HG03135 (cell line): Measurements from ENCODE around the gene PROC.

Experiments
- ATAC-seq: cut with Tn5 transposase; IDR thresholded peaks from one replicate; pipeline ENCODE4 v1.9.1; 2021; ENCODE audit warnings: mild to moderate bottlenecking, moderate library complexity; ENCODE audit not compliant: unreplicated experiment

The PROC gene

DNA sequence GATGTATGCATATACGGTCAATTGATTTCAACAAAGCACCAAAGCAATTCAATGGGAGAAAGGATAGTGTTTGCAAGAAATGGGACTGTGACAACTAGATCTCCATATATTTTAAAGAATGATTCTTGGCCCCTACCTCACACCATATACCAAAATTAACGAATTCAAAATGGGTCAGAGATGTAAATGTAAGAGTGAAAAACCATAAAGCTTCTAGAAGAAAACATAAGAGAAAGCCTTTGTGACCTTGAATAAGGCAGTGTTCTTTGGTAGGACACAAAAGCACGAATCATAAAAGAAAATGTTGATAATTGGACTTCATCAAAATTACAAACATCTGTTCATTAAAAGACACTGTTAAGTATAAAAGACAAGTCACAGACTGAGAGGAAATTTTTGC is 5.0 kb upstream of the PROC start:
- no peak for ATAC-seq

DNA sequence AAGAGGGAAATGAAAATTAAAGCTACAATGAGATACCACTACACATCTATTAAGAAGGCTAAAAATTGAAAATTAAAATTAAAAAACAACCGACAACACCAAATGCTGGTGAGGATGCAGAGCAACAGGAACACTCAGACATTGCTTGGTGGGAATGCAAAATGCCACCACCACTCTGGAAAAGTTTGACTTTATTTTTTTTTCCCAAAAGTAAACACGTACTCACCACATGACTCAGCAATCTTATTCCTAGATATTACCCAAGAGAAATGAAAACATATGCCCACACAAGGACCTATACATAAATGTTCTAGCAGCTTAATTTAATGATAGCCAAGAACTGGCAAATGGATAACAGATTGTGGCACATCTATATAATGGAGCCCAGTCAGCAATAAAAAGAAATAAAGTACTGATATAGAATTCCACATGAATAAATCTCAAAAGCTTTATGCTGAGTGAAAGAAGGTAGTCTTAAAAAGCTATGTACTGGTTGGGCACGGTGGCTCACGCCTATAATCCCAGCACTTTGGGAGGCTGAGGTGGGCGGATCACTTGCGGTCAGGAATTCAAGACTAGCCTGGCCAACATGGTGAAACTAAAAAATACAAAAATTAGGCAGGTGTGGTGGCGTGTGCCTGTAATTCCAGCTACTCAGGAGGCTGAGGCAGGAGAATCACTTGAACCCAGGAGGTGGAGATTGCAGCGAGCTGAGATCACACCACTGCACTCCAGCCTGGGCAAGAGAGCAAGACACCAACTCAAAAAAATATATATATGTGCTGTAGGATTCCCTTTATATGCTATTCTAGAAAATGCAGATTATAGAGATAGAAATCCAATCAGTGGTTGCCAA is 4.2 kb upstream of the PROC start:
- no peak for ATAC-seq

DNA sequence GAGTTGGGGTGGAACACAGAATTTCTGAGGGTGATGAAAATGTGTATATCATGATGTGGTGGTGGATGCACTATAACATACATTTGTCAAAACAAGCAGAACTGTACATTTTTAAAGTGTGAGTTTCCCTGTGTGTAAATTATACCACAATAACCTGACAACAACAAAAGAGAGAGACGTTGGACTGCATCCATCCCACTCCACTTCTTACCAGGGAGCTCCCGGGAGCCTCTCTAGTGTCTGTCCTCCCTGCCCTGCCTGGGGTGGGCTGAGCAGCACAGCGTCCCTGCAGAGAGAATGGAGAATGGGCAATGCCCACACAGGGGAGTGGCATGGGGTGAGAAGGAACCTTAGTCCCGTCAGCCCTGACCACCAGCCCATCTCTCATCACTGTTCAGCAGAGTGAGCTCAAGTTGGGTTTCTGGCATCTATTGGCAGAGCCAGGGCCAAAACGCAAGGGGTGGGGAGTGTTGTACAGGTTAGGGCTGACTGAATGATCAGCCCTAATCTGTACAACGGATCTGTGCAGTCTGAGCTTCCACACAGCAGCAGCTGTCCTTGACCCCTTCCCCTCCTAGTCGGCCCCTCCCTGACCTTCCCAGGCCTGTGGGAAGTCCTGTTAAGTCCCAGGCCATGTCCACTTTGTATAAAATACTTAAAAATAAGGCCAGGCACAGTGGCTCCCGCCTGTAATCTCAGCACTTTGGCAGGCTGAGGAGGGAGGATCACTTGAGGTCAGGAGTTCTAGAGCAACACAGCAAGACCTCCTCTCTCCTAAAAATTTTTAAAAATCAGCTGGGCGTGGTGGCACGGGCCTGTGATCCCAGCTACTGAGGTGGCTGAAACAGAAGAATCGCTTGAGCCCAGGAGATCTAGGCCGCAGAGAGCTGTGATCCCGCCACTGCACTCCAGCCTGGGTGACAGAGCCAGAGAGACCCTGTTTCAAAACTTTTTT is 3.3 kb upstream of the PROC start:
- no peak for ATAC-seq

DNA sequence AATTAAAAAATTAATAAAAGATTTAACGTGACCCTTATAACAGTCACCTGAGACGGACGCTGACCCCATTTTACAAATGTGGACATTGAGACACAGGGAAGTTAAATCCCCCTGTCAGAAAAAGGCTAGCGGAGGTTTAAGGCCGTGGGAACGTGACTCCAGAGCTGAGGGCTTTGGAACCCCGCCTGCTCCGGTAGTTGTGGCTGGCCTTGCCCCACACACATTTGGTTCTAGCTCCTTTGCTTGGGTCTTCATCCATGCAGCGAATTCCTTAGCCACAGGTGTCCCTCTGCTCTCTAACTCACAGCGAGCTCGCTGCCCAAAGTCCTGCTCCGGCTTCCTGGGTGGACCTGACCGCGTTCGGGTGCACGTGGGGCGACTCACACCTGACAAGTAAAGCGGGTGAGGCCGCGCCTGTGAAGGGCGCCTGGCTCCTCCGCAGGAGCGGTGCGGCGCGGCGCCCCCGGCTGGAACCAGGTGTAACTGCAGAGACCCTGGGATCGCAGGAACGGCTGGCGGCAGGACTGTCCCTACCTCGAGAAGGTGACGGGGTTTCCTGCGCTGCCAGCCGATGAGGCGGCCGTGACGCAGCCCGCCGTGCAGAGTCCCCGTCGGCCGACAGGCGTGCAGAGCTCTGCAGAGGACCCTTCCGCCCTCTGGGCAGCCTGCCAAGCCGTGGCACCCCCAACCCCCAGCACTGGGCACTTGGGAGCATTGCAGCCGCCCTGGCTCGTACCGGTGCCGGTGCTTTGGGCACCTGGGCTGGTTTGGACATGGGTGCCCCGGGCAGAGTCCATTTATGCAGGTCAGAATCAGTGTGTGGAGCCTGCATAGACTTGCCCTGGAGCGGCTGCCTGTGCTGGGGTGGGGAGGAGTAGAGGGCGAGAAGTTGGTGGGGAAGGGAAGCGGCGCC is 2.4 kb upstream of the PROC start:
- peak; percentile 75 for ATAC-seq

DNA sequence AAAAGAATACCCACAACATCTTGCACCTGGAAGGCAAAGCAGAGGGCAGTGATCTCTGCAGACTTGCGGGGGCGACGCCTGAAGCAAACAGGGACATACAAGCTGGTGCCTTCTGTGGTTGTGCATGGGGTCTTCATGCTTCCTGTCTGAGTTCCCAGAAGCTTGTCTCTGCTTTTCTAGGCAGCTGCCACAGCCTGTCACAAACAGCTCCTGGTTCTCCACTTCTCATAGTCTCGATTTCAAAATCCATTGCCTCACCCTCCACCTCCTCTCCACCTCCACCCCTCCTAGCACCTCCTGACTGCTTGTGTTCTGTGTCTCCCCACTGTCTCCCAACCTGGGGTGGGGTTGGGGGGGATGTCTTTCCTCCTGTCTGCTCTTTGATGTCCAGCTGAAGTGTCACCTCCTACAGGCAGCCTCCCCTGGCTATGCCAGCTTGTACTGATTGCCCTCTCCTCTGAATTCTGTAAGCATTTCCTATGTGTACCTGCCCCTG is 1.7 kb upstream of the PROC start:
- ATAC-seq = no peak

DNA sequence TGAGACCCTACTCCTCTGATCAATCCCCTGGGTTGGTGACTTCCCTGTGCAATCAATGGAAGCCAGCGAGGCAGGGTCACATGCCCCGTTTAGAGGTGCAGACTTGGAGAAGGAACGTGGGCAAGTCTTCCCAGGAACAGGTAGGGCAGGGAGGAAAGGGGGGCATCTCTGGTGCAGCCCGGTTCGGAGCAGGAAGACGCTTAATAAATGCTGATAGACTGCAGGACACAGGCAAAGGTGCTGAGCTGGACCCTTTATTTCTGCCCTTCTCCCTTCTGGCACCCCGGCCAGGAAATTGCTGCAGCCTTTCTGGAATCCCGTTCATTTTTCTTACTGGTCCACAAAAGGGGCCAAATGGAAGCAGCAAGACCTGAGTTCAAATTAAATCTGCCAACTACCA is 821 bp upstream of the PROC start:
- no peak for ATAC-seq

DNA sequence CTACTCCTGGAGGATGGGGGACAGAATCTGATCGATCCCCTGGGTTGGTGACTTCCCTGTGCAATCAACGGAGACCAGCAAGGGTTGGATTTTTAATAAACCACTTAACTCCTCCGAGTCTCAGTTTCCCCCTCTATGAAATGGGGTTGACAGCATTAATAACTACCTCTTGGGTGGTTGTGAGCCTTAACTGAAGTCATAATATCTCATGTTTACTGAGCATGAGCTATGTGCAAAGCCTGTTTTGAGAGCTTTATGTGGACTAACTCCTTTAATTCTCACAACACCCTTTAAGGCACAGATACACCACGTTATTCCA is 844 bp downstream of the PROC start:
- no peak for ATAC-seq

DNA sequence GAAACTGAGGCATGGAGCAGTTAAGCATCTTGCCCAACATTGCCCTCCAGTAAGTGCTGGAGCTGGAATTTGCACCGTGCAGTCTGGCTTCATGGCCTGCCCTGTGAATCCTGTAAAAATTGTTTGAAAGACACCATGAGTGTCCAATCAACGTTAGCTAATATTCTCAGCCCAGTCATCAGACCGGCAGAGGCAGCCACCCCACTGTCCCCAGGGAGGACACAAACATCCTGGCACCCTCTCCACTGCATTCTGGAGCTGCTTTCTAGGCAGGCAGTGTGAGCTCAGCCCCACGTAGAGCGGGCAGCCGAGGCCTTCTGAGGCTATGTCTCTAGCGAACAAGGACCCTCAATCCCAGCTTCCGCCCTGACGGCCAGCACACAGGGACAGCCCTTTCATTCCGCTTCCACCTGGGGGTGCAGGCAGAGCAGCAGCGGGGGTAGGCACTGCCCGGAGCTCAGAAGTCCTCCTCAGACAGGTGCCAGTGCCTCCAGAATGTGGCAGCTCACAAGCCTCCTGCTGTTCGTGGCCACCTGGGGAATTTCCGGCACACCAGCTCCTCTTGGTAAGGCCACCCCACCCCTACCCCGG is 1.3 kb downstream of the PROC start:
- no peak for ATAC-seq

DNA sequence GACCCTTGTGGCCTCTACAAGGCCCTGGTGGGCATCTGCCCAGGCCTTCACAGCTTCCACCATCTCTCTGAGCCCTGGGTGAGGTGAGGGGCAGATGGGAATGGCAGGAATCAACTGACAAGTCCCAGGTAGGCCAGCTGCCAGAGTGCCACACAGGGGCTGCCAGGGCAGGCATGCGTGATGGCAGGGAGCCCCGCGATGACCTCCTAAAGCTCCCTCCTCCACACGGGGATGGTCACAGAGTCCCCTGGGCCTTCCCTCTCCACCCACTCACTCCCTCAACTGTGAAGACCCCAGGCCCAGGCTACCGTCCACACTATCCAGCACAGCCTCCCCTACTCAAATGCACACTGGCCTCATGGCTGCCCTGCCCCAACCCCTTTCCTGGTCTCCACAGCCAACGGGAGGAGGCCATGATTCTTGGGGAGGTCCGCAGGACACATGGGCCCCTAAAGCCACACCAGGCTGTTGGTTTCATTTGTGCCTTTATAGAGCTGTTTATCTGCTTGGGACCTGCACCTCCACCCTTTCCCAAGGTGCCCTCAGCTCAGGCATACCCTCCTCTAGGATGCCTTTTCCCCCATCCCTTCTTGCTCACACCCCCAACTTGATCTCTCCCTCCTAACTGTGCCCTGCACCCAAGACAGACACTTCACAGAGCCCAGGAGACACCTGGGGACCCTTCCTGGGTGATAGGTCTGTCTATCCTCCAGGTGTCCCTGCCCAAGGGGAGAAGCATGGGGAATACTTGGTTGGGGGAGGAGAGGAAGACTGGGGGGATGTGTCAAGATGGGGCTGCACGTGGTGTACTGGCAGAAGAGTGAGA is 2.0 kb downstream of the PROC start:
- ATAC-seq = no peak

DNA sequence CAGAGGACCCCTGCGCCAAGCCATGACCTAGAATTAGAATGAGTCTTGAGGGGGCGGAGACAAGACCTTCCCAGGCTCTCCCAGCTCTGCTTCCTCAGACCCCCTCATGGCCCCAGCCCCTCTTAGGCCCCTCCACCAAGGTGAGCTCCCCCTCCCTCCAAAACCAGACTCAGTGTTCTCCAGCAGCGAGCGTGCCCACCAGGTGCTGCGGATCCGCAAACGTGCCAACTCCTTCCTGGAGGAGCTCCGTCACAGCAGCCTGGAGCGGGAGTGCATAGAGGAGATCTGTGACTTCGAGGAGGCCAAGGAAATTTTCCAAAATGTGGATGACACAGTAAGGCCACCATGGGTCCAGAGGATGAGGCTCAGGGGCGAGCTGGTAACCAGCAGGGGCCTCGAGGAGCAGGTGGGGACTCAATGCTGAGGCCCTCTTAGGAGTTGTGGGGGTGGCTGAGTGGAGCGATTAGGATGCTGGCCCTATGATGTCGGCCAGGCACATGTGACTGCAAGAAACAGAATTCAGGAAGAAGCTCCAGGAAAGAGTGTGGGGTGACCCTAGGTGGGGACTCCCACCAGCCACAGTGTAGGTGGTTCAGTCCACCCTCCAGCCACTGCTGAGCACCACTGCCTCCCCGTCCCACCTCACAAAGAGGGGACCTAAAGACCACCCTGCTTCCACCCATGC is 3.0 kb downstream of the PROC start:
- no peak for ATAC-seq

DNA sequence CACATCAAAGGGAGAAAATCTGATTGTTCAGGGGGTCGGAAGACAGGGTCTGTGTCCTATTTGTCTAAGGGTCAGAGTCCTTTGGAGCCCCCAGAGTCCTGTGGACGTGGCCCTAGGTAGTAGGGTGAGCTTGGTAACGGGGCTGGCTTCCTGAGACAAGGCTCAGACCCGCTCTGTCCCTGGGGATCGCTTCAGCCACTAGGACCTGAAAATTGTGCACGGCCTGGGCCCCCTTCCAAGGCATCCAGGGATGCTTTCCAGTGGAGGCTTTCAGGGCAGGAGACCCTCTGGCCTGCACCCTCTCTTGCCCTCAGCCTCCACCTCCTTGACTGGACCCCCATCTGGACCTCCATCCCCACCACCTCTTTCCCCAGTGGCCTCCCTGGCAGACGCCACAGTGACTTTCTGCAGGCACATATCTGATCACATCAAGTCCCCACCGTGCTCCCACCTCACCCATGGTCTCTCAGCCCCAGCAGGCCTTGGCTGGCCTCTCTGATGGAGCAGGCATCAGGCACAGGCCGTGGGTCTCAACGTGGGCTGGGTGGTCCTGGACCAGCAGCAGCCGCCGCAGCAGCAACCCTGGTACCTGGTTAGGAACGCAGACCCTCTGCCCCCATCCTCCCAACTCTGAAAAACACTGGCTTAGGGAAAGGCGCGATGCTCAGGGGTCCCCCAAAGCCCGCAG is 3.8 kb downstream of the PROC start:
- no peak for ATAC-seq

DNA sequence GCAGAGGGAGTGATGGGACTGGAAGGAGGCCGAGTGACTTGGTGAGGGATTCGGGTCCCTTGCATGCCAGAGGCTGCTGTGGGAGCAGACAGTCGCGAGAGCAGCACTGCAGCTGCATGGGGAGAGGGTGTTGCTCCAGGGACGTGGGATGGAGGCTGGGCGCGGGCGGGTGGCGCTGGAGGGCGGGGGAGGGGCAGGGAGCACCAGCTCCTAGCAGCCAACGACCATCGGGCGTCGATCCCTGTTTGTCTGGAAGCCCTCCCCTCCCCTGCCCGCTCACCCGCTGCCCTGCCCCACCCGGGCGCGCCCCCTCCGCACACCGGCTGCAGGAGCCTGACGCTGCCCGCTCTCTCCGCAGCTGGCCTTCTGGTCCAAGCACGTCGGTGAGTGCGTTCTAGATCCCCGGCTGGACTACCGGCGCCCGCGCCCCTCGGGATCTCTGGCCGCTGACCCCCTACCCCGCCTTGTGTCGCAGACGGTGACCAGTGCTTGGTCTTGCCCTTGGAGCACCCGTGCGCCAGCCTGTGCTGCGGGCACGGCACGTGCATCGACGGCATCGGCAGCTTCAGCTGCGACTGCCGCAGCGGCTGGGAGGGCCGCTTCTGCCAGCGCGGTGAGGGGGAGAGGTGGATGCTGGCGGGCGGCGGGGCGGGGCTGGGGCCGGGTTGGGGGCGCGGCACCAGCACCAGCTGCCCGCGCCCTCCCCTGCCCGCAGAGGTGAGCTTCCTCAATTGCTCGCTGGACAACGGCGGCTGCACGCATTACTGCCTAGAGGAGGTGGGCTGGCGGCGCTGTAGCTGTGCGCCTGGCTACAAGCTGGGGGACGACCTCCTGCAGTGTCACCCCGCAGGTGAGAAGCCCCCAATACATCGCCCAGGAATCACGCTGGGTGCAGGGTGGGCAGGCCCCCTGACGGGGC is 4.6 kb downstream of the PROC start:
- ATAC-seq = no peak

DNA sequence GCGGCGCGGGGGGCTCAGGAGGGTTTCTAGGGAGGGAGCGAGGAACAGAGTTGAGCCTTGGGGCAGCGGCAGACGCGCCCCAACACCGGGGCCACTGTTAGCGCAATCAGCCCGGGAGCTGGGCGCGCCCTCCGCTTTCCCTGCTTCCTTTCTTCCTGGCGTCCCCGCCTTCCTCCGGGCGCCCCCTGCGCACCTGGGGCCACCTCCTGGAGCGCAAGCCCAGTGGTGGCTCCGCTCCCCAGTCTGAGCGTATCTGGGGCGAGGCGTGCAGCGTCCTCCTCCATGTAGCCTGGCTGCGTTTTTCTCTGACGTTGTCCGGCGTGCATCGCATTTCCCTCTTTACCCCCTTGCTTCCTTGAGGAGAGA is 5.2 kb downstream of the PROC start:
- no peak for ATAC-seq

DNA sequence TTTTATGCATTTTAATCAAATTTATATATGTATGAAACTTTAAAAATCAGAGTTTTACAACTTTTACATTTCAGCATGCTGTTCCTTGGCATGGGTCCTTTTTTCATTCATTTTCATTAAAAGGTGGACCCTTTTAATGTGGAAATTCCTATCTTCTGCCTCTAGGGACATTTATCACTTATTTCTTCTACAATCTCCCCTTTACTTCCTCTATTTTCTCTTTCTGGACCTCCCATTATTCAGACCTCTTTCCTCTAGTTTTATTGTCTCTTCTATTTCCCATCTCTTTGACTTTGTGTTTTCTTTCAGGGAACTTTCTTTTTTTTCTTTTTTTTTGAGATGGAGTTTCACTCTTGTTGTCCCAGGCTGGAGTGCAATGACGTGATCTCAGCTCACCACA is 5.7 kb downstream of the PROC start:
- no peak for ATAC-seq

DNA sequence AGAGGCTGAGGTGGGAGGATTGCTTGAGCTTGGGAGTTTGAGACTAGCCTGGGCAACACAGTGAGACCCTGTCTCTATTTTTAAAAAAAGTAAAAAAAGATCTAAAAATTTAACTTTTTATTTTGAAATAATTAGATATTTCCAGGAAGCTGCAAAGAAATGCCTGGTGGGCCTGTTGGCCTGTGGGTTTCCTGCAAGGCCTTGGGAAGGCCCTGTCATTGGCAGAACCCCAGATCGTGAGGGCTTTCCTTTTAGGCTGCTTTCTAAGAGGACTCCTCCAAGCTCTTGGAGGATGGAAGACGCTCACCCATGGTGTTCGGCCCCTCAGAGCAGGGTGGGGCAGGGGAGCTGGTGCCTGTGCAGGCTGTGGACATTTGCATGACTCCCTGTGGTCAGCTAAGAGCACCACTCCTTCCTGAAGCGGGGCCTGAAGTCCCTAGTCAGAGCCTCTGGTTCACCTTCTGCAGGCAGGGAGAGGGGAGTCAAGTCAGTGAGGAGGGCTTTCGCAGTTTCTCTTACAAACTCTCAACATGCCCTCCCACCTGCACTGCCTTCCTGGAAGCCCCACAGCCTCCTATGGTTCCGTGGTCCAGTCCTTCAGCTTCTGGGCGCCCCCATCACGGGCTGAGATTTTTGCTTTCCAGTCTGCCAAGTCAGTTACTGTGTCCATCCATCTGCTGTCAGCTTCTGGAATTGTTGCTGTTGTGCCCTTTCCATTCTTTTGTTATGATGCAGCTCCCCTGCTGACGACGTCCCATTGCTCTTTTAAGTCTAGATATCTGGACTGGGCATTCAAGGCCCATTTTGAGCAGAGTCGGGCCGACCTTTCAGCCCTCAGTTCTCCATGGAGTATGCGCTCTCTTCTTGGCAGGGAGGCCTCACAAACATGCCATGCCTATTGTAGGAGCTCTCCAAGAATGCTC is 6.6 kb downstream of the PROC start:
- ATAC-seq = no peak
